ENCODE measurements around the gene TSHZ2. TPM values are rescaled to one million over a fixed set of nuclear protein-coding genes. Genes with fewer than 3 reads are reported as not detected.

The TSHZ2 gene
- total and polyA plus RNA-seq, 11 donors = 1.8 to 12.1 (median 3.7) TPM

DNA sequence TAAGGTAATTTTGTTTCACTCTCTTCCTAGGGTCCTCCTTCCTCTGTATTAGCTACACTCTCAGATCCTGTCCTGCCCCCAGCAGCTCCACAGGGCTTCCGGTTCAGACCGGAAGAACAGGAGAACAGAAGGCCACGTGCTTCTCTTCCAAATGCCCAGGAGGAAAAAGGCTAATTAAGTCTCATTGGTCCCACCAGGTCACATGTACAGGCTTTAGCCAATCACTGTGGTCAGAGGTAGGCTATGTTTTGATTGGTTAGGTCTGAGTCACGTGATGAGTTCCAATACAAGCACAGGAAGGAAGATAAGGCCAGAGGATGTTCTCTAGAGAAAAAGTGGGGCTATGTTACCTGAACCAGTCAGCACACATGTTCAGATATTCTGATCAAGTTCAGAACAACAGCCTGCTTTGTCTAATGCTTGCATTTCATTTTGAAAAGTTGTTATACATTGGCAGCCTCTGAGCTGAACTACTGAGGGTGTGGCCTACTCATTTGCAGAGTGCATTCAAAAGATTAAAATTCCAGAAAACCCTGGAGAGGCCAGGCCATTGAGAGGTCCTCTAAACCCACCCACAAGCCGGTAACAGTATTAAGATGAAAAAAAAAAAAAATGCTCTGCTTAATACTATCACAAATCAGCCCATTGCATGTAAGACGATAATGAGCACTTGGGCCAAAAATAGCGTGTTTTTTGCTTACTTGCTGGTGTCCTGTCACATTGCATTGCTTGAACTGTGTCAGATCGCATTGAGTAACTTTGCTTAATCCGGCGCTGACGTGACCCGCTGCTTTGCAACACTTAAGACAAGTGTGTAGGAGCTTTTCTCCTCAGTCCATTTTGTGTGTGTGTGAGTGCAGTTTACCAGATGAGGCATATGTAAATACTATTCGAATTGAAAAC is 170.3 kb downstream of the TSHZ2 start:
- 47 to 58% (median 51%) methylated on average over 13 of the region's 13 CpGs for WGBS, 4 donors
- Histone ChIP-seq H3K27ac (no peak overlapping the region), H3K4me1 (peaks cover 0 to 14% (median 0%) of the 10 kb centered on the region in 12 donors), H3K27me3 (no peaks in the 10 kb centered on the region), H3K4me3 (no peak overlapping the region), H3K36me3 (no peaks in the 10 kb centered on the region), H3K9me3 (no peaks in the 10 kb centered on the region)
- ATAC-seq (peak in 1 of 4 donors; percentile 66), DNase-seq (peak in 2 of 5 donors; percentile 32 to 35)
- TF ChIP-seq, protein P1, sequence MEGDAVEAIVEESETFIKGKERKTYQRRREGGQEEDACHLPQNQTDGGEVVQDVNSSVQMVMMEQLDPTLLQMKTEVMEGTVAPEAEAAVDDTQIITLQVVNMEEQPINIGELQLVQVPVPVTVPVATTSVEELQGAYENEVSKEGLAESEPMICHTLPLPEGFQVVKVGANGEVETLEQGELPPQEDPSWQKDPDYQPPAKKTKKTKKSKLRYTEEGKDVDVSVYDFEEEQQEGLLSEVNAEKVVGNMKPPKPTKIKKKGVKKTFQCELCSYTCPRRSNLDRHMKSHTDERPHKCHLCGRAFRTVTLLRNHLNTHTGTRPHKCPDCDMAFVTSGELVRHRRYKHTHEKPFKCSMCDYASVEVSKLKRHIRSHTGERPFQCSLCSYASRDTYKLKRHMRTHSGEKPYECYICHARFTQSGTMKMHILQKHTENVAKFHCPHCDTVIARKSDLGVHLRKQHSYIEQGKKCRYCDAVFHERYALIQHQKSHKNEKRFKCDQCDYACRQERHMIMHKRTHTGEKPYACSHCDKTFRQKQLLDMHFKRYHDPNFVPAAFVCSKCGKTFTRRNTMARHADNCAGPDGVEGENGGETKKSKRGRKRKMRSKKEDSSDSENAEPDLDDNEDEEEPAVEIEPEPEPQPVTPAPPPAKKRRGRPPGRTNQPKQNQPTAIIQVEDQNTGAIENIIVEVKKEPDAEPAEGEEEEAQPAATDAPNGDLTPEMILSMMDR (IDR thresholded peaks at IDR 0.05) = no peak
- TF ChIP-seq POLR2A (IDR thresholded peaks at IDR 0.05) = no peak
- intact Hi-C loops (cut with DNase I) = no loop called here

DNA sequence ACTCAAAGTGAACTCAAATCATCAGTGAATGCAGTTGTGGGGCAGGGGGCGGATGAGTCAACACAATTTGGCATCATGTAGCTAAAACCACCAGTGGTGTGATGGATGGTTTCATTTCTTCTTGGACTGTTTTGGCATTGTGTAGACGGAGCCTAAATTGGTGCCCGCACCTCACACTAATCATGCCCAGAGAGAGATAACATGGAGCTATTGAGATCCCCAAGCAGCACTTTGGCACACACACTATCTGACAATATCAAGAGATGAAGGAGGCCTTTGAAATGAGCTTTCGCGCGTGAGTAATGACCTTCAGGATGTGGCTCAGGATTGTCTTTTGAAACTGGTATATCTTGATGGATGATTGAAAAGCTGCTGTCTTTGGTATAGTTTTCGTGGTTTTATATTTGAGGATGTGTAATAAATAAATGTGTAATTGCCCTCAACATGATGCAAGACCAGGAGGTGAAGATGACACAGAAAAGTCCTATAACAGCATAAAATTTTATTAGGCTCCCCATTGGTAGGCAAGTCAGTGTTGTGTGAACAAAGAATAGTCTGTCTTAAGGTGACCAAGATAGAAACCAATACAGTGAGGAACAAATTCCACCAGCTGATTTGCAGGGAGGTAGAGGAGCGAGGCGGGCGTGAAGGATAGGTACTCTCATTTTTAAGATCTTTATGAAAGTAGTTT is 174.2 kb downstream of the TSHZ2 start:
- Histone ChIP-seq H3K27ac (no peak overlapping the region), H3K4me1 (peaks cover 0 to 26% (median 9%) of the 10 kb centered on the region in 12 donors), H3K36me3 (no peaks in the 10 kb centered on the region), H3K9me3 (no peaks in the 10 kb centered on the region), H3K4me3 (no peak overlapping the region), H3K27me3 (no peaks in the 10 kb centered on the region)
- DNase-seq = no peak
- 75 to 83% (median 79%) methylated on average over 10 of the region's 10 CpGs for WGBS, 4 donors
- no peak for ATAC-seq
- intact Hi-C loops (cut with DNase I) = no loop called here
- TF ChIP-seq, protein P1 (IDR thresholded peaks at IDR 0.05) = no peak
- TF ChIP-seq POLR2A (IDR thresholded peaks at IDR 0.05) = no peak

GRCh38 chr20:53148771-53149147 is 176.6 kb downstream of the TSHZ2 start:
- 59 to 65% (median 62%) methylated on average over 3 of the region's 3 CpGs for WGBS, 4 donors
- H3K27ac ChIP-seq = no peak overlapping the region
- intact Hi-C loops (cut with DNase I) = no loop called here
- no peaks in the 10 kb centered on the region for H3K36me3 ChIP-seq
- no peaks in the 10 kb centered on the region for H3K27me3 ChIP-seq
- peaks cover 0 to 14% (median 9%) of the 10 kb centered on the region in 12 donors for H3K4me1 ChIP-seq
- DNase-seq = no peak
- ATAC-seq = no peak
- H3K9me3 ChIP-seq = no peaks in the 10 kb centered on the region
- TF ChIP-seq POLR2A (IDR thresholded peaks at IDR 0.05) = no peak
- TF ChIP-seq, protein P1 (IDR thresholded peaks at IDR 0.05) = no peak
- no peak overlapping the region for H3K4me3 ChIP-seq

All from heart left ventricle (tissue), 16 donors.